Epidermal melanocyte (primary cell): ENCODE results near the gene CHST3.

Source experiments
- DNase-seq: peaks from one replicate; pipeline ENCODE4 v3.0.0; 2011; ENCODE audit warnings: low spot score; ENCODE audit not compliant: insufficient read length

The CHST3 gene

DNA sequence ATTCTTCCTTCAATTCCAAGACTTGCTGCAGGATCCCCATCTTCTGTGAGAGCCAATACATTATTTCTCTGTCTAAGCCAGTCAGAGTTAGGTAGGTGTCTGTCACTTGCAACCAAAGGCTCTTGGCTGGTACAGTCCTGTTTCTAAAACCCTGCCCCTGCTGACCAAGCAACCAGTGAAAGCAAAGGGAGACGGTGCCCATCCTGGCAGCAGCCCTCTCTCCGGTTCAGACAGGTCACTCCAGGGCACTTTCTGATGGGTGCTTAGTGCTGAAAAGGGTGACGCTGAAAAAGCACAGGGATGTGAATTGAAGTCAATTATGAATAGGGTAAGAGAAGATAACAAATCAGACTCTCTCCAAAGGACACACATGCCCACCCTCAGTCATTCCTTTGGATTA, 86.7 kb downstream of the CHST3 start:
- no peak for DNase-seq

DNA sequence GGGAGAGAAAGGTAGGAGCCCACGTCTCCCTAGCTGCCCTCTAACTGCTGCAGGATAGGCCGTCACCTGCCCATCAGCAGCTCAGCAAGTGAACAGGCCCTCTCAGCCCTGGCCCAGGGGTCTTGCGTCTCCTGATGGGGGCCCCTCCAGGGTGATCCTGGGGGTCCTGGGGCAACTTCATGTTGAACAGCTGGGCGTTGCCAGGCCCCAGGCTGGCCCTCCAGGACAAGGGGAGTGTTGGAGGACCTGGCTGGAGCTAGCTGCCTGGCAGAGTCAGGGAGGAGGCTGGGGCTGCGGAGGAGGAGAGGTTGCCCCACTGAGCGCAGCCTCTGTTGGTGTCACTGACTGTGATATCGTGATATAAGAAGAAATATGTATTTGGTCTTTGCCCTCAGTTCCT, 89.5 kb downstream of the CHST3 start:
- no peak for DNase-seq

DNA sequence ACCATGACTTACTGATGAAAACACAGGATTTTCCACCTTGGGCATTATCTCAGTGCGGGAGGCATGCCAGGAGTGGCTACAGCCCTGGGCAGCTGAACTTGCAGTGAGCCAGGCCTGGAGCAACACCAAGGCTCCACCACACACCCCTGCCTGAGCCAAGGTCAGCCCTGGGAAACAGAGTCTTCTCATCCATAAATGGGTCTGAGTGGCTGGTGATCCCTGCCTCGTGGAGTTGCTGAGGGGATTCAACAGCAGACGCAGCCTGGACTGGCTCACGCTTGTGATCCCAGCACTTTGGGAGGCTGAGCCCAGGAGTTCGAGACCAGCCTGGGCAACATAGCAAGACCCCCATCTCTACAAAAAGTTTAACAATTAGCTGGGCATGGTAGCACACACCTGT, 91.9 kb downstream of the CHST3 start:
- no peak for DNase-seq

DNA sequence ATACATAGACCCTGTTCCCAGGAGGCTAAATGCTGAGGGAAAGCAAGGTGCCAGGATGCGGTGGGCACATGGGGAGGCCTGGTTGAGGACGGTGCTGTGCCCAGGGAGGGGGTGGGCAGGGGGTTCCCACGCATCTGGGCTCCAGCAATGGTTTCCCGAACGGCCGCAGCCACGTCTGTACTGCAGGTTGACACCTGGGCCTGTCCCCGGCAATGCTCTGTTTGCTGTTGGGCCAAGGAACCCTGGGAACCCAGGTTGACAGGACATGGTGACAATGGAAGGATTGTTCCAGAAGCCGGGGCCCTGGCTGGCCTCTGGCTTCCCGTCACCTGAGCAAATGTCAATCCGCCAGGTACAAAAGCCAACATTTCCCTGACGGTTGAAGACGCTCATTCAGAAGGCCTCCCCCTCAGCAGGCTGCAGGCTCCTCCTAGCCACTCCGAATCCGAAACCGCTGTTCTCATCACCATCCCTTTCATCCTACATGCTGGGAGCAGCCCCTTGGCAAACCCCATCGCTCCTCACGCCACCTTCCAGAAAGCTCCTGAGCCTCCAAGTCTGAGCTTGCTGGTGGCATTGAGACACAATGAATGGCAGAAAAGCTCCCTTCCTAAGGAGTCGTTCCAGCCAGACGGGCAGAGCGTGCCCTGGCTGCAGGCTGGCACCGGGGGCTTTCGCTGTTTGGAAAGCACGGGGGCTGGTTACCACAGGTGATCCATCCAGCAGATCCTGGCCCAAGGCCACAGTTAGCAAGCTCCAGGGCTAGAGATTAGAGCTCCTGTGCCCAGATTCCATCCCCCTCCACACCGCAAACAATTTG, 92.9 kb downstream of the CHST3 start:
- no peak for DNase-seq

DNA sequence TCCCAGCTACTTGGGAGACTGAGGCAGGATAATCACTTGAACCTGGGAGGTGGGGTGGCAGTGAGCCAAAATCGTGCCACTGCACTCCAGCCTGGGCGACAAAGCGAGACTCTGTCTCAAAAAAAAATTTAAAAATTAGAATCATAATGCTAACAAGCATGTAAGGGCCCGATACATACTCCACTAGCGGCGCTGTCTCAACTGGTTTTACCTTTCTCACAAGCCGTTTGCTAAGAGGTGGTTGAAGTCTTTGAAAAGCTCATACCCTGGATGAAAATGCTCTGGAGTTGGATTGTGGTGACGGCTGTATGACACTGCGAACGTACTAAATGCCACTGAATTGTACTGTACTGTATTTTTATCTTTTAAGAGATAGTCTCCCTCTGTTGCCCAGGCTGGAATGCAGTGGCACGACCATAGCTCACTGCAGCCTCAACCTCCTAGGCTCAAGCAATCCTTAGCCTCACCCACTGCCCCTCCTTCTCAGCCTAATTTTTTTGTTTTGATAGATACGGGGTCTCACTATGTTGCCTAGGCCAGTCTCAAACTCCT, 94.2 kb downstream of the CHST3 start:
- DNase-seq, result no peak

DNA sequence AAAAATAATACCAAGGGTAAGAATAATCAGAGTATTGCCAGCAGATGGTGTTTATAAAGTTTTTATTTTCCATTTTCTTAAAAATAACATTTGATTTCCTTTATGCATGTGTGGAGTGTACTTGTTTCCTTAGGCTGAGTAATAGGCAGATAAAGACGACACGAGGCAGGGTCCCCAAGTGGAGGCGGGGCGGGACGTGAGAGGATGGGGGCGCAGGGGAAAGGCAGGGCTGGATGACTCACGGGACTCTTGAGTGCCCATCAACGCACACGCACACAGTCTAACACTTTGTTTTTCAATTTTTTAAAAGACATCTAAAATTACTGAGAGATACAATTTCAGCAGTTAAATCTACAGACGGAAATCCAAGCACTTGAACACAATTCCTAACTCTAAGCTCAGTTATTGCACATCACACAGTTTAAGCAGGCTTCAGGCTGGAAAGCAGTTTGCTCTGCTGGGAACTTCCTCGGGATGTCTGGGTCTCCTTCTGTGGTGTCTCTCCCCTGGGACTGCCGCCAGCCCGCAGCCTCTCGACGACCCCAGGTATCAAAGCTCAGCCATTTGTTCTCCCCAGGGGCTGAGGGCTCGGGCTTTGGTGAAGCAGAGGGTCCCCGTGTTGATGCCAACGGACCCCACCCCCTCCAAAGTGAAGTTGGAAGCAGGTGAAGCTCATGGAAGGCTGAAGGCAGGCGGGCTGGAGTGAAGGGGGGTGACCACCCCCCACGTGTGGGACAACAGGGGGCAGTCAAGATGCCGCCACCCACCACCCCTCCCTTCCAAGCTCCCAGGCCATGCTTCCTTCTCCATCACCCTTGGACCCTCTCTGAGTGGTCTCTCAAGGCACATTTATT, 95.0 kb downstream of the CHST3 start:
- DNase-seq, result no peak

DNA sequence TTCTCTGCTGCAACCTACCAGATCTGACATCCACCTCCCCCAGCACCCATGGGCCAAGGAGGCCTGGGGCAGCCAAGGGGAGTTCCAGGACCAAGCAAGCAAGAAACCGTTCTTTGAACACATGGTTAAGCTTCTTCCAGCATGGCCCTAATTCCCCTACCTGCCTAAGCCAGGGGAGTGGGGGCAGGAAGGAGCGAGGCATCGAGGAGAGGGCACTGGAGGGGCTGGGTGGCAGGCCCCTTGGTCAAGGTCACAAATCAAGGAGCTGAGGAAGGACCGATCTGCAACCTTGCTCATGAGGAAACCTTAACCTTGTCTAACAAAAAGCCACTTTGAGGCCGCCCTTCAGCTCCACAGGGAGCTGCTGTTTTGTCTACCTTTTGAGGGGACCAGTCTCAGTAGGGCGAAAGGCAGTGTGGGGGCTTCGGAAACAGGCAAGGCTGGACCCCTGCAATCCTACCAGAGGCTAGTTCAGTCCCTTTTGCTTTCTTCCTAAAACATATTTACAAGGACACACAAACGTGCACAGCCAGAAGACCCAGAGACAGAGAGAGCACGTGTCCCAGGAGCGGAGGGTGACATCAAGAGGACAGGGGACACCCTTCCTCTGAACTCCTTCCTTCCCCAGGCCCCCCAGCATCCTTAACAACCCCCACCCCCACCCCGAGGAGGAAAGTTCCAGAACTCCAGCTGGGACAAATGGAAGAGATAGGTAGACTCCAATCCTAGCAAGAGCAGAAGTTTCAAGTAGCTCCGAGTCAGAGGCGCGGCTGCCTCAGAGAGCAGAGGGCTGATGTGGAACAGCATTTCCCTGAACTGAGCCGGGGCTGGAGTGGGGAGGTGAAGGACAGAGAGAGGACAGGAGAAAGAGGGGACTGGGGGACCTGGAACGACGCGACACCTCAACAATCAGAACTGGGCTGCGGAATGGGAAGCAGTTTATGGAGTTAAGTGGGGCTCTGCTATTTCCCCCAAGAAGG, 95.9 kb downstream of the CHST3 start:
- DNase-seq, result no peak

DNA sequence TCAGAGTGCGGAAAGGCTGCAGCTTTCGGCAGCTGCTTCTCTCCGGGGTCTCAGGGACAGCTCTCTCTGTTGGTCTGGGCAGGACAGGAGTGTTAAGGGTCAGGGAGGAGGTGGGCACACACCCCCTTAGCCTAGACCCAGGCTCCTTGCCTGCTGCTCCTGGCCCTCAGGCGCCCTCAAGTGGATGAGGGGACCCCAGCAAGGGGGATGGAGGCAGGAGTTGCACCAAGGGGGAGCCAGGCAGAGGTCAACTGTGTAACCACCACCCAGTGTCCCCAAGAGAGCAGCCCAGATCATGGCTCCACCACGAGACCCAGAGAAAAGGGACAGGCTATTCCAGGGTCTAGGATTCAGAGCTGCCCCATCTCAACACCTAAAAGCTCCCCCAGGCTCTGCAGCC, 97.3 kb downstream of the CHST3 start:
- no peak for DNase-seq

DNA sequence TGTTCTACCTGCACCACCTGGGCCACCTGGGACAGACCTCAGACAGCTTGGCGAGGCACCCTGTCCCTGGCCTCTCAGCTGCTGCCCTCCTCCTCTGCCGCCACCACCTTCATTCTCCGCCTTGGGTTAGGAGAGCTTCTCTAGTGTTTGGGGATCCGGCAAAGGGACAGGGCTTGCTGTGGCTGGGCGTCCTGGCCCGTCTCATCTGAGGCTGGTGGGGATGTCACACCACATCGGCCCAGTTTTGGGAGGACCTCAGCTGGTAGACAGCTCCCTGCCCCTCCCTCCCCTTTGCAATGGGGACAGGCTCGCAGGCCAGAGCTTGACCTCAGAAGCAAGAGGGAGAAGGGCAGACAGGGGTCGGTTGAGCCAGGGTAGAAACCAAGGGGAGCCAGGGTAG, 97.7 kb downstream of the CHST3 start:
- DNase-seq, result no peak

DNA sequence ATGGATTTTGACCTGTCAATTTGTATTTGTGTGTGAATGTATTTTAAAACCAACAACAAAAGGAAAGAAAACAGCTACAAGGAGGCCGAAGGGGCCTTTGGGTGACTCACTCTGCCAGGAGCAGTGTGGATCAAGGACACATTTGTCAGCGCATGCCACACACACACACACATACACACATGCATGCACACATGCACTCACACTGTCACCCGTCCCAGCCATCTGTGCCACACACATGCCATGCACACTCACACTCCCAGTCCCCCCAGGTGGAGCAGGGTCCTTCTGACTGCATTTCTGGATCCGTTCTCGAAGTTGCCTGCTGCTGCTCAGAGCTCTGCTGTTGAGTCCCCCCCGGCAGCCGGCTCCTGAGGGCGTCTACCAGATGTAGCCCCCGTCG, 98.2 kb downstream of the CHST3 start:
- DNase-seq, result no peak
